ENCODE results near the gene PRKAG2.

PRKAG2 gene

GRCh38 chr7:151721694-151722093 is 155.2 kb downstream of the PRKAG2 start:
- no peak for DNase-seq
- in situ Hi-C loops (cut with HindIII; ENCODE audit: low pct_ligation_motif_present, low pct_unique_long_range_greater_than_20kb, low sequenced_read_pairs) = no loop called here

GRCh38 chr7:151721236-151721635 is 155.7 kb downstream of the PRKAG2 start:
- in situ Hi-C loops (cut with HindIII; ENCODE audit: low pct_ligation_motif_present, low pct_unique_long_range_greater_than_20kb, low sequenced_read_pairs) = no loop called here
- no peak for DNase-seq

DNA sequence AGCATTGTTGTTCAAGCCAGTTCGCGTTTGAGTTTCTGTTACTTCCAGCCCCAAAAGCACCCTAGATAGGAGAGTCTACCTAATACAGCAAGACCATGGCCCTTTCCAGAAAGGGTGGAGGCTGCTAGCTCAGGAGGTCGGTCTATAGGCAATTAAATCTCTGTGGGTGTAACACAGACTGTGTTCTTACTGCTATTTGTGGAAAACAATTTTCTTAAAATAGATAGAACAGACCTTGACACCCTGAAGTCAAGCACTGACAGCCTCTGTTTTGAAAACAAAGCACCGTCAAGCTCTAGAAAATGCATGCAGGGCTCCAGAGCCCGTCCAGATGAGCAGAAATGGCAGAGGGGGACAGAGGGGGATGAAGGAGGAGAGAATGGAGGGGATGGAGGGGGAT is 156.6 kb downstream of the PRKAG2 start:
- in situ Hi-C loops (cut with HindIII; ENCODE audit: low pct_ligation_motif_present, low pct_unique_long_range_greater_than_20kb, low sequenced_read_pairs) = no loop called here
- no peak for DNase-seq

GRCh38 chr7:151719897-151720242 is 157.0 kb downstream of the PRKAG2 start:
- in situ Hi-C loops (cut with HindIII; ENCODE audit: low pct_ligation_motif_present, low pct_unique_long_range_greater_than_20kb, low sequenced_read_pairs) = no loop called here
- DNase-seq = no peak

GRCh38 chr7:151719031-151719896 is 157.7 kb downstream of the PRKAG2 start:
- DNase-seq = no peak
- in situ Hi-C loops (cut with HindIII; ENCODE audit: low pct_ligation_motif_present, low pct_unique_long_range_greater_than_20kb, low sequenced_read_pairs) = no loop called here

DNA sequence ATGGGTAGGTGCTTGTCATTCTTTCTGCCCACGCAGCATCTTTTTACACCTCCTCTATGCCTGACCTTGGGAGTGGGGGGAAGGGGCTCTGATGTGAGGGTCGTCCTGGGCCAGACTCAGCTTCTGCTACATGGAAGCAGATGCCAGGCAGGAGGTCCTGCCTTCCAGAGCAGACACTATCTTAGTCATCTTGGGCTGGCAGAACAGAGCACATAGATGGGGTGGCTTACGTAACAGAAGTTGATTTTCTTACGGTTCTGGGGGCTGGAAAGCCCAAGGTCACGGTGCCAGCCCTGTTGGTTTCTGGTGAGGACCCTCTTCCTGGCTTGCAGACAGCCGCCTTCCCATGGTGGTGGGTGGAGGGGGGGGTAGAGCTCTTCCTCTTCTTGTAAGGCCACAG is 159.0 kb downstream of the PRKAG2 start:
- in situ Hi-C loops (cut with HindIII; ENCODE audit: low pct_ligation_motif_present, low pct_unique_long_range_greater_than_20kb, low sequenced_read_pairs) = no loop called here
- no peak for DNase-seq

GRCh38 chr7:151717415-151717814 is 159.5 kb downstream of the PRKAG2 start:
- no peak for DNase-seq
- in situ Hi-C loops (cut with HindIII; ENCODE audit: low pct_ligation_motif_present, low pct_unique_long_range_greater_than_20kb, low sequenced_read_pairs) = no loop called here

- no peak for DNase-seq
- in situ Hi-C loops (cut with HindIII; ENCODE audit: low pct_ligation_motif_present, low pct_unique_long_range_greater_than_20kb, low sequenced_read_pairs) = no loop called here
Measured at GRCh38 chr7:151716323-151716722, 160.6 kb downstream of the PRKAG2 start.

GRCh38 chr7:151715666-151716315 is 161.1 kb downstream of the PRKAG2 start:
- in situ Hi-C loops (cut with HindIII; ENCODE audit: low pct_ligation_motif_present, low pct_unique_long_range_greater_than_20kb, low sequenced_read_pairs) = no loop called here
- peak; percentile 89 for DNase-seq

GRCh38 chr7:151714201-151714600 is 162.7 kb downstream of the PRKAG2 start:
- in situ Hi-C loops (cut with HindIII; ENCODE audit: low pct_ligation_motif_present, low pct_unique_long_range_greater_than_20kb, low sequenced_read_pairs) = no loop called here
- DNase-seq = no peak

GRCh38 chr7:151712810-151713125 is 164.1 kb downstream of the PRKAG2 start:
- in situ Hi-C loops (cut with HindIII; ENCODE audit: low pct_ligation_motif_present, low pct_unique_long_range_greater_than_20kb, low sequenced_read_pairs) = no loop called here

GRCh38 chr7:151711906-151712809 is 164.8 kb downstream of the PRKAG2 start:
- peak; percentile 28 for DNase-seq
- in situ Hi-C loops (cut with HindIII; ENCODE audit: low pct_ligation_motif_present, low pct_unique_long_range_greater_than_20kb, low sequenced_read_pairs) = no loop called here

More at GRCh38 chr7:151712810-151713125, 164.1 kb downstream of the PRKAG2 start:
- no peak for DNase-seq

- no peak for DNase-seq
- in situ Hi-C loops (cut with HindIII; ENCODE audit: low pct_ligation_motif_present, low pct_unique_long_range_greater_than_20kb, low sequenced_read_pairs) = no loop called here
Measured at GRCh38 chr7:151711435-151711872, 165.5 kb downstream of the PRKAG2 start.

DNA sequence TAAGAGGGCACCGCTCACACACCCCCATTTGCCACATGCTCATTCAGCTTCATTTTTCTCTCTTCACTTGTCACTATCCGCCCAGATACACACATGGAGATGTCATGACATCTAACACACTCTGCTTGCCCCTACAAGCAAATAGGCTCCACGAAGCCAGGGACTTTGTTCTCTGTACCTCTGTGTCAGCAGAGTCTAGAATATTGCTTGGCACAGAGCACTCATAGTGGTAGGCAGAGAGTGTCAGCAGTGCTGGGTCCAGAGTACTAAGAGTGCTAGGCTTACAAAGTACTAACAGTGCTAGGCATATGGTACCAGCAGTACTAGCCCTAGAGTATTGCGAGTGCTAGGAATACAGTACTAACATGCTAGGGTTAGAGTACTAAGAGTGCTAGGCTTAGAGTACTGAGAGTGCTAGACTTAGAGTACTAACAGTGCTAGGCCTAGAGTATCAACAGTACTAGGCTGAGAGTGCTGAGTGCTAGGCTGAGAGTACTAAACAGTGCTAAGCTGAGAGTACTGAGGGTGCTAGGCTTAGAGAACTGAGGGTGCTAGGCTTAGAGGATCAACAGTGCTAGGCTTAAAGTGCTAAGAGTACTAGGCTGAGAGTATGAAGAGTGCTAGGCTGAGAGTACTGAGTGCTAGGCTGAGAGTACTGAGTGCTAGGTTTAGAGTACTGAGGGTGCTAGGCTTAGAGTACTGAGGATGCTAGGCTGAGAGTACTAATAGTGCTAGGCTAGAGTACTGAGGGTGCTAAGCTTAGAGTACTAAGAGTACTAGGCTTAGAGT is 166.1 kb downstream of the PRKAG2 start:
- DNase-seq = no peak
- in situ Hi-C loops (cut with HindIII; ENCODE audit: low pct_ligation_motif_present, low pct_unique_long_range_greater_than_20kb, low sequenced_read_pairs) = no loop called here

- in situ Hi-C loops (cut with HindIII; ENCODE audit: low pct_ligation_motif_present, low pct_unique_long_range_greater_than_20kb, low sequenced_read_pairs) = no loop called here
- no peak for DNase-seq
Measured at GRCh38 chr7:151710121-151710640, 166.7 kb downstream of the PRKAG2 start.

GRCh38 chr7:151709141-151710038 is 167.5 kb downstream of the PRKAG2 start:
- no peak for DNase-seq
- in situ Hi-C loops (cut with HindIII; ENCODE audit: low pct_ligation_motif_present, low pct_unique_long_range_greater_than_20kb, low sequenced_read_pairs) = no loop called here

DNA sequence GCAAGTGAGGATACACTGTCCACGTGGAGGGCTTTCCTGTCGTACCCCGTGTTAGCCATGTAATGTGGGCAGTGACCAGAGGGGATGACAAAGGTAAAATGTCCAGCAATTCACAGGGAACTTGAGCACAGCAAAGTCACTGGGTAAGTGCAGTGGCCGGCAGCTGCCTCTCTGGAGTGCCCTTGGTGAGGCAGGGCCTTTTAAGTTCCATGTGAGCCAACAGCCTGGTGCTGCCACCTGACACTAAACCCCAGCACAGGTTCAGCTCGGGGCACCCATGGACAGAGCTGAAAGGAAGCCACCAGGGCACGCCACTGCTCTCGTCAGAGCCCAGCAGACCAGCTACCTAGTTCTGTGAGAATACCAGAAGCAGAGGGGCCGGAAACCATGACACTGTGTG is 168.3 kb downstream of the PRKAG2 start:
- DNase-seq = no peak
- in situ Hi-C loops (cut with HindIII; ENCODE audit: low pct_ligation_motif_present, low pct_unique_long_range_greater_than_20kb, low sequenced_read_pairs) = no loop called here
